Fibroblast of skin of scalp (primary cell): ENCODE measurements around the gene NRSN2. TPM values are rescaled to one million over a fixed set of nuclear protein-coding genes. Genes with fewer than 3 reads are reported as not detected.
A peak's percentile ranks its signal among the peaks of the same experiment; 100 is the strongest.

ENCODE experiments used
- DNase-seq: peaks from one replicate; pipeline ENCODE4 v3.0.0-alpha.2; 2013
- polyA plus RNA-seq, 2 experiments: library from polyadenylated mRNA; unstranded; fragments of 120-200 nt; gene quantifications; one replicate each; pipeline ENCODE4 v1.2.1, GENCODE V29; 2013; ENCODE audit not compliant: insufficient read length in 2 of 2

Gene NRSN2, protein sequence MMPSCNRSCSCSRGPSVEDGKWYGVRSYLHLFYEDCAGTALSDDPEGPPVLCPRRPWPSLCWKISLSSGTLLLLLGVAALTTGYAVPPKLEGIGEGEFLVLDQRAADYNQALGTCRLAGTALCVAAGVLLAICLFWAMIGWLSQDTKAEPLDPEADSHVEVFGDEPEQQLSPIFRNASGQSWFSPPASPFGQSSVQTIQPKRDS
- polyA plus RNA-seq (2013, experiment 1 of 2; ENCODE audit: insufficient read length) = 66.8 TPM
- 68.8 TPM for polyA plus RNA-seq (2013, experiment 2 of 2; ENCODE audit: insufficient read length)

DNA sequence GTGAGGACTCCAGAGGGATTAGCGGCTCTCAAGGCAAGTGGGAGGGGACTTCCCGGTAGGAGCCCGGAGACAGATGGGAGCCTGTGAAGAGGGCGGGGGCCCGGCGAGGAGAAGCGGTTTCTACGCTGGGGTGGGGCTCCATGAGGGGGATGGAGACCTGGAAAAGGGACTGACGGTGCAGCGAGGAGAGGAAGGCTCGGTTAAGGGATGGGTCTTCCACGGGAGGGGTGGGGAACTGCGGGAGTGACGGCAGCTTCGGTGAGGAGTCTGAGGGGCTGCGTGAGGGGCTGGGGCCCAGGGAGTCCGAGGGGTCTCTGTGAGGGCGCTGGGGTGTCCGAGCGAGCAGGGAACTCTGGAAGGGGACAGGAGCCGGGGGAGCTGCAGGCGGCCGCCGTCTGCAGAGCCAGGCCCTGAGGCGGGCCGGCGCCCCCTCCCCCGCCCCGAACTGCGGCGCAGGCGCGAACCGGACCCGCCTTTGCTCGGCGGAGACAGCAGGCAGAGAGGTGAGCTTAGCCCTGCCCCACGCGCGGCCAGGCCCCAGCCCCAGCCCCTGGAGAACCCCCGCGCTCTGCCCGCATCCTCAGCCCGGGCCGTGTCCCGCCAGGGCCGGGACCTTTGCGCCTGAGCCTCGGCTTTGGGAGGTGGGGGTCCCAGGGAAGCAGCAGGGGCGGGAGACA lies at the start of gene NRSN2:
TSS of gene NRSN2 (plus strand) at position 472 of the 677 bp plus-strand sequence. CDS start 2,533 bp downstream, outside the sequence.
- DNase-seq = peak; percentile 75

DNA sequence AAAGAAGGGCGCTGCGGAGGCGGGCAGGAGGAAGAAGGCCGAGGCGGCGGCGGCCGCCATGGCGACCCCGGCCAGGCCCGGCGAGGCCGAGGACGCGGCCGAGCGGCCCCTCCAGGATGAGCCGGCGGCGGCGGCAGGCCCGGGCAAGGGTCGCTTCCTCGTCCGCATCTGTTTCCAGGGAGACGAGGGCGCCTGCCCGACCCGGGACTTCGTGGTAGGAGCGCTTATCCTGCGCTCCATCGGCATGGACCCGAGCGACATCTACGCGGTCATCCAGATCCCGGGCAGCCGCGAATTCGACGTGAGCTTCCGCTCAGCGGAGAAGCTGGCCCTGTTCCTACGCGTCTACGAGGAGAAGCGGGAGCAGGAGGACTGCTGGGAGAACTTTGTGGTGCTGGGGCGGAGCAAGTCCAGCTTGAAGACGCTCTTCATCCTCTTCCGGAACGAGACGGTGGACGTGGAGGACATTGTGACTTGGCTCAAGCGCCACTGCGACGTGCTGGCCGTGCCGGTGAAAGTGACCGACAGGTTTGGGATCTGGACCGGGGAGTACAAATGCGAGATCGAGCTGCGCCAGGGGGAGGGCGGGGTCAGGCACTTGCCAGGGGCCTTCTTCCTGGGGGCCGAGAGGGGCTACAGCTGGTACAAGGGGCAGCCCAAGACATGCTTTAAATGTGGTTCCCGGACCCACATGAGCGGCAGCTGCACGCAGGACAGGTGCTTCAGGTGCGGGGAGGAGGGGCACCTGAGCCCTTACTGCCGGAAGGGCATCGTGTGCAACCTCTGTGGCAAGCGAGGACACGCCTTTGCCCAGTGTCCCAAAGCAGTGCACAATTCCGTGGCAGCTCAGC lies 48.8 kb upstream of the NRSN2 start:
- peak; percentile 76 for DNase-seq

DNA sequence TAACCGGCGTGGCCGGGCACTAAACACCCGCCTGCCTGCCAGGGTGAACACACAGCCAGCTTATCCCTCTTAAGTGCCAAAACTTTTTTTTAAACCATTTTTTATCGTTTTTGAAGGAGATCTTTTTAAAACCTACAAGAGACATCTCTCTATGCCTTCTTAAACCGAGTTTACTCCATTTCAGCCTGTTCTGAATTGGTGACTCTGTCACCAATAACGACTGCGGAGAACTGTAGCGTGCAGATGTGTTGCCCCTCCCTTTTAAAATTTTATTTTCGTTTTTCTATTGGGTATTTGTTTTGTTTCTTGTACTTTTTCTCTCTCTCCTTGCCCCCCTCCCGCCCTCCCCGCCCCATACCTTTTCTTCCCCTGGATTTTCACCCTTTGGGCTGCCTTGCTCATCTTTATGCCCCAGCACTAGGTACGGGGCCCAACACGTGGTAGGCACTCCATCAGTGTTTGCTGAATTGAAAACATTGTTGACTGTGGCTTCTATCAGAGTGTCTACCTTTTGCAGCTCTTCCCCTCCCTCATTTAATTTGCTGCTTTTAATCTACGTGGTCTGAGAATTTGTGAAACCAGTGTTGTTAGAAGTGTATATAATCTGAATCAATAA lies 48.0 kb upstream of the NRSN2 start:
- no peak for DNase-seq

DNA sequence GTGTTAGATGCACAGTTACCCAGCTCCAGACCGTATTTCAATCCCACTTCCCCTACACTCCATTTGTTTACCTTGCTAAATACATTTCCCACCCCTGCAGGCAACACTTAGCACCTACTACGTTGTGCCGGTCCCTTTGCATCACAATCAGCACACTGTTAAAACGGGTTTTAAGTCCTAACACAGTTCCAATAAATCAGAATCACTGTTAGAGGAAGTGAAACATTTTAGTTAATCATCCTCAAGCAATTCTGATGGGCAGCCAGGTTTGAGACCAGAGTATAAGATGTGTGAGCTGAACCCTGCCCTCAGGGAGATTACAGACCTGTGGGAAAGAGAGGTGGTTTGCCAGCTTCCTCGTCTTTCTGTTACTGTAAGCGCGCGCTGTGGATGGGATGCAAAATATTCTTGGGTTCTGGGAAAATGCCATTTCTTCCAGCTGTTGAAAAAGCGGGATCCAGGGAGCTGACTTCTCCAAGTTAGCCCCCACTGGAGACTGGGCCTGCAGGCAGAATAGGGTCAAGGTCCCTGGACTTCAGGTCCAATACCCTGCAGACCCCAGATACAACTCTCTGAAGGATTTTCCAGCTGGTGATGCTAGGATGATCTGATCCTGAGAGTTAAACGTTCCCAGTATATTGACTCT lies 46.4 kb upstream of the NRSN2 start:
- DNase-seq = no peak

DNA sequence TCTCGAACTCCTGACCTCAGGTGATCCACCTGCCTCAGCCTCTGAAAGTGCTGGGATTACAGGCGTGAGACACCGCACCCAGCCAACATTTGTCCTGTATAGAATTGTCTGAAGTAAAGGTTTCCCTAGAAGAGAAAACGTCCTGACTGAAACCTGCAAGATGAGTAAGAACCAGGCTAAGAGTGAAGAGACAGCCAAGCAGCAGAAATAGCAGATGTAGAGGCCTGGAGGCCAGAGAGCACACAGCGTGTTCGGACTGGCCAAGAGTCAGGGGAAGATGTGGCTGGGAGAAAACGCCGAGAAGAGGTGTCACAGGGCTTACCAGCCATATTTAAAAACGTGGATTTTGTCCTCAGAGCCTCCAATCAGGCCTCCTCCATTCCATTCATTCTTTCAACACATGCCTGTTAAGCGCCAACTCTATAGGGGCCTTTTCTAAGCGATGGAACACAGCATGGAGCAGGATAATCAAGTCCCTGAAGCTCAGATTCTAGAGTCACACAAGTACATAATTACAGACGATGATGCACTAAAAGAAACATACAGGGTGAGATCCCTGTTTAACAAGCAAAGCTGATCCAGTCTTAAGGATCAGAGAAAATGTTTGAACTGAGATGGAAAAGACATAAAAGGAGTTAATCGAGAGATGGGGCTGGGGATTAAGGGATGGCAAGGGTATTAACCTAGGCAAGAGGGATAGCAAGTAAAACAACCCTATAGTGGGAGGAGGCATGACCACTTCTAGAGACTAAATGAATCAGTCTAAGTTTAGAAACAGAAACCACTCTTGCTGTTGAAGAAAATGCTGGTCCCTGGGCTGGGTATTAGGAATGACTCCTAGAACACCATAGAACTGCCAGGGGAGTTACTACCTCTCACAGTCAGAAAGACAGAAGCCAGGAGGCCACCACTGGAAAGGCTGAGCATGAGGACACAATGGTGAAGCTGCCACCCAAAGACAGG lies 44.7 kb upstream of the NRSN2 start:
- DNase-seq = no peak

DNA sequence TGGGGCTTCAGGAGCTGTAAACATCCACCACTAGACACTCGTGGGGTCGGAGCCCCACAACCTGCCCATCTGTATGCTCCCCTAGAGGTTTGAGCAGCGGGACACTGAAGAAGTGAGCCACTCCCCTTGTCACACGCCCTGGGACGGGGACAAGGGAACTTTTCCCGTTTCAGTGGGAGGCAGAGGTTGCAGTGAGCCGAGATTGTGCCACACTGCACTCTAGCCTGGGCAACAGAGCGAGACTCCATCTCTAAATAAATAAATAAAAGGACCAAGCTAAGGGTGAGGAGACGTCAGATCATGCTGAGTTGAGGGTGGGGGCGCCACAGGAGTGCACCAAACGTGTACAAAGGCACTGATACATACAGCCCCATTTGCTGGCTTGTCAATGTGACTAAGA lies 41.2 kb upstream of the NRSN2 start:
- no peak for DNase-seq

DNA sequence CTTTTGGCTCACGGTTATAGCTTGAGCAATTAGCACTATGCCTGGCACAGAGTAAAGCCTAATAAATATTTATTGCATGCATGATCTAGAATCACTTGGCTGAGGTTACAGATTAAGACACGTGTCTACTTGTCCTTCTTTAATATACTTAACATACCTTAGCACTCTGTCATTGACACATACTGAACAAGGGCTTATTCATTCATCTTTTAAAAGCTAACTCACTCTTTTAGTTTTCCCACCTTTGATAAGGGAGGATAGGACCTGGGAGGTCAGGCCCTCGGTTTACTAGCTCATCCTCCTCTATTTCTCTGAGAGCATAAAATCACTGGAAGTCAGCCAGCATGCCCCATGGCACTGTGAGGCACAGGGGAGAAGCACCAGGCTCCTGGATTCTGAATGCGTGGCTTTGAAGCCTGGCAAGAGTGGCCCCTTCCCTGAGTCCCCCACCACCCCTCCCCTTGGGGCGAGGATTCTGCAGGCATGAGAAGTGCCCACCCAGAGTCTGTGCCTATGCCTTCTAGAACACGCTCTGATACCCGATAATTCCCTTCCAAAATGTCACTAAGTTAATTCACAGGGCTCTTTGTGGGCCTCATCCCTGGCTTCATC lies 38.4 kb upstream of the NRSN2 start:
- DNase-seq = no peak

DNA sequence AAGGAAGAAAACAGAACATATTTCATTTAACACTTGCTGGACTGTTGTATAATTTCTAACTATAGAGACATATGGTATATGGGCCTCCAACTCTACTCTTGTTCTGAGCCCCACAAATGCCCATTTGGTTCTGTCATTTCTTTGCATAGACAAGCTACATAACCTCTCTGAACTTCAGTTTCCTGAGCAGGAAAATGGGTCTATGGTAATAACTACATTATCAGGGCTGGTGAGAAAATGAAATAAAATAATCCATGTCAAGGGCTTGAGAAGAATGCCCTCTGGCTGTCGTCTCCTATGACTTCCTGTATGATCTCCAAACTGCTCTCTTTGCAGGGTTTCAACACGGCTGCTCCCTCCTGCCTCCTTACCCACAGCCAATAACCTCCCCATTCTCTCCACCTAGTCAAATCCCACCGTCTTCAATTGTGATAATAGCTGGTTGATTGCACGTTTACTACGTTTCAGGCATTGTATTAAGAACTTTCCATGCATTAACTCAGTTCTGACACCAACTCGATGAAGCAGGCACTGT lies 37.5 kb upstream of the NRSN2 start:
- peak; percentile 52 for DNase-seq

DNA sequence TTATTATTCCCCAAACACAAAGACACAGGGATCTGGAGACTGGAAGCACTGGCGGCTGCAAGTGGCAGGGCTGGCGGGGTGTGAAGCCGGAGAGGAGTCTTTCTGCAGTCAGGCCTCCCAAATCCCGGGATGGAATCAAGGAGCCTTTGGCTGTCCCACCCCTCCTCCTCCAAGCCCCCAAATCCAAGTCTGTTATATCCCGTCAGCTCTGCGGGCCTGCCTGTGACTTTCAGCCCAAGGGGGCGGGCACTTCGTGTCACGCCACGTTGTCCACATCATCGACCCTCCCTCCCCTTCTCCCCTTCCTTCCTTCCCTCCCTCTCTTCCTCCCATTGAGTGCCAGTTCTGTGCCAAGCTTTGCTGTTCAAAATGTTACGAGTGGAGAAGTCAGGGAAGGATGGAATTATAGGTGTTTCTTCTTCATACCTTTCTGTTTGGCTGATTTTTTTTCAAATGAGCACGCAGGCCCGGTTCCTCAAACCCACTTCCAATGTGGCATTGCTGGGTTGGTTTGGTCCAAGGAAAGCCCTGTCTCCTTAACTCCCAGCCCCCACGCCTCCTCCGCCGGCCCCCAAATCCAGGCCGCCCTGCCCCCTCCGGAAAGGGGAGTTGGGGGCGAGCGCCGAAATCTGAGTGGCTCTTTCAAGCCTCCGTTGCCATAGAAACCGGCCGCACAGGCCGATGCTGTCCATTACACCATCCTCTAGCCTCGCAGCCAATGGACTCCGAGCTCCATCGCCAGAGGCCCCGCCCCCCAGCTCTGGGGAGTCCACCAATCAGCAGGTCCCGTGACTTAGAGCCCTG lies 36.9 kb upstream of the NRSN2 start:
- peak; percentile 100 for DNase-seq

DNA sequence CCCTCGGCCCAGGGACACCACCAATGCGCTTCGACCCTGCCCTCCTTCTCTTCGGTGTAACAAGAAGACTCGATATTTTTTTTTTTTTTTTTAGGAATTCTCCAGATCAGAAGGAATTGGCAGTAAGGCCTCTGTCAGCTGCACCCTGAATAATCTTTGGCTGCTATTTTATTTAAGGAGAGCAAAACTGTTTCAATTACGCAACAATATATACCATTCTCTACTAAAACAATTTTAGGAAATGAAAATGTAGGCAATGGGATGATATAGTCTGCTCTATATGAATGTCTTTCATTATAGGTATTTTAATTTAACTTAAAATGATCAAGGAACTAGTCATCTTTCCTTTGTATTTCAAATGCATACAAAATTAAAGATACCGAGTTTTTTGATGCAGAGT lies 36.3 kb upstream of the NRSN2 start:
- DNase-seq = no peak

DNA sequence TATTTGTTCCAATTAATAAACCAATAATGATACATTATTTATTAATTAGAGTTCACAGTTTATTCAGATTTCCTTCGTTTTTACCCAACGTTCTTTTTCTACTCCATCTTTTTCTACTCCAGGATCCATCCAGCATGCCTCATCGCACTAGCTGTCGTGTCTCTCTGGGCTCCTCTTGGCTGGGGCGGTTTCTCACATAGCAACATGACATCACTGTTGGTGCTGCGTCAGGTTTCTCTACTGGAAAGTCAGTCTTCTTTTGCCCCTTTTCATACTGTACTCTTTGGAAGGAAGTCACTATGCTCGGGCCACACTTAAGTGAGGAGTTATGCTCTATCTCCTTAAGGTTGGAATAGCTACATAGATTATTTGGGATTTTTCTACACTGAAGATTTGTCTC lies 35.3 kb upstream of the NRSN2 start:
- DNase-seq = no peak

DNA sequence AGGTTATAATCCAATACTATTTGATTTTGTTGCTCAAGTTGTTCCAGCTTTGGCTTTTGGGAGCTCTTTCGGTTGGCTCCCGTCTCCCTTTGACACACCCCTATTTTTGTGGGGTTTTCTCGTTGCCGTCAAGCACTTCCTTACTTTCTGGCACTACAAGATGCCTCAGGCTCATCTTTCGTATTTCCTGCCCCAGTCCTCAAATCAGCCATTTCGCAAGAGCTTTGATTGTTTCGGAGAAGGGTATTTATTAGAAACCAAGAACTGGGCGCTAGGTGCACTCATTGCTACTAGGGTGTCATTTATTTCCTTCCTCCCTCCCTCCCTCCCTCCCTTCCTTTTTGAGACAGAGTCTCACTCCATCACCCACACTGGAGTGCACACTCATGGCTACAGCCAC lies 34.8 kb upstream of the NRSN2 start:
- no peak for DNase-seq

DNA sequence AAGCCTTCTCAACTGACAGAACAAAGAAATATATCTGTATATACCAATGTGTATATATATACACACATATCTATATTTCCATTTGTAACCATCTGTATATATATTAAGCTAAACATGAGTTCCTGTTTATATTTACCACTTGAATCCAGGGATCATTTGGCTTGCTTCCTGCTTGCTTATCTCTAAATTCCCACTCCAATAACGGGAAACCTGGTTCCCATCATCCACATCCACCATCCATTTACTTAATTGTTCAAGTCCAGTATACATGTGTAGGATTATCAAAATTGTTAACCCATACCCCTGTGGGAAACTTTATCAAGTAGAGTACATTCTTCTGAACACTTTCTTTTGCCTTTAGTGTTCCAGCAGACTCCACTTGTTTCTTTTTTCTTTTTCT lies 34.0 kb upstream of the NRSN2 start:
- DNase-seq = no peak

DNA sequence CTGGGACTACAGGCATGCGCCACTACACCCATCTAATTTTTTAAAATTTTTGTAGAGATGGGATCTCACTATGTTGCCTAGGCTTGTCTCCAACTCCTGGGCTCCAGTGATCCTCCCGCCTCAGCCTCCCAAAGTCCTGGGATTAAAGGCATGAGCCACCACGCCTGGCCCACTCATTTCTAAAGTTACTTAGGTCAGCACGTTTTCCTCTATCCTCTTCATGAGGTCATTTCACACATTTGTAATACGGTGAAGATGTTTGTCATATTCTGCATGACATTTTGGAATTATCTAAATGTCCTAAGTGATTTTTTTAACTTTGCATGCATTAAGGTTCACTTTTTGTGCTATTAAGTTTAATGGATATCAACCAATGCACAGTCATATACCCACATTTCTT lies 33.5 kb upstream of the NRSN2 start:
- no peak for DNase-seq

DNA sequence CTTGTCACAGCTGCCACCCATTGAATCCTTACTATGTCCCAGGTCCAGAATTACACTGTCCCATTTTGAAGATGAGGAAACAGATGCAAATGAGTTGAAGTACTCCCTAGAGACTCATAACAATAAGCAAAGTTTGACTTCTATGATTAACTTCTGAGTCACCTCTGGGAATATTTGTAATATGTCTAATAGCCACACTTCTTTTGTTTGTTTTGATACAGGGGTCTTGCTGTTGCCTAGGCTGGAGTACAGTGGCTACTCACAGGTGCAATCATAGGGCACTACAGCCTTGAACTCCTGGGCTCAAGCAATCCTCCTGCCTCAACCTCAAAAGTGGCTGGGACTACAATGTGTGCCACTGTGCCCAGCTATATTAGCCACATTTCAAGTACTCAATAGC lies 33.0 kb upstream of the NRSN2 start:
- DNase-seq = peak; percentile 33

DNA sequence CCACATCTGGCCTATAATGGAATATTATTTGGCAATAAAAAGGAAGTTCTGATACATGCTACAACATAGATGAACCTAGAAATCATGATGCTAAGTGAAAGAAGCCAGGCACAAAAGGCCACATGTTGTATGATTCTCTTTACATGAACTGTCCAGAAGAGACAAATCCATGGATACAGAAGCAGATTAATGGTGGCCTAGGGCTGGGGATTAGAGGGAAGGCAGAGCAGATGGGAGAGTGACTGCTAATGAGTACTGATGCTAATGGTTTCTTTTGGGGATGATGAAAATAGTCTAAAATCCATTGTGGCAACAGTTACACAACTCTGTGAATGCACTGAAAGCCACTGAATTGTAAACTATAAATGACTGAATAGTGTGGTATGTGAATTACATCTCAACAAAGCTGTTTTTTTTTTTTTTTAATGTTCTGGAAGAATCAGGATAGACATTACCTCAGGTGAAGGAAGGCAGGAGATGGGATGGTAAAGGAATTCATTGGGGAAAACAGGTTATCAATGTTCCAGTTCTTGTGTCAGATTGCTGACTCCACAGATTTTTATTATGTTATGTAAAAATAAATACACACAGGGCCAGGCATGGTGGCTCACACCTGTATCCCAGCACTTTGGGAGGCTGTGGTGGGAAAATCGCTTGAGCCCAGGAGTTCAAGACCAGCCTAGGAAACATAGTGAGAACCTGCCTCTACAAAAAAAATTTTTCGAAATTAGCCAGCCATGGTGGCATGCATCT lies 30.4 kb upstream of the NRSN2 start:
- DNase-seq = peak; percentile 44

DNA sequence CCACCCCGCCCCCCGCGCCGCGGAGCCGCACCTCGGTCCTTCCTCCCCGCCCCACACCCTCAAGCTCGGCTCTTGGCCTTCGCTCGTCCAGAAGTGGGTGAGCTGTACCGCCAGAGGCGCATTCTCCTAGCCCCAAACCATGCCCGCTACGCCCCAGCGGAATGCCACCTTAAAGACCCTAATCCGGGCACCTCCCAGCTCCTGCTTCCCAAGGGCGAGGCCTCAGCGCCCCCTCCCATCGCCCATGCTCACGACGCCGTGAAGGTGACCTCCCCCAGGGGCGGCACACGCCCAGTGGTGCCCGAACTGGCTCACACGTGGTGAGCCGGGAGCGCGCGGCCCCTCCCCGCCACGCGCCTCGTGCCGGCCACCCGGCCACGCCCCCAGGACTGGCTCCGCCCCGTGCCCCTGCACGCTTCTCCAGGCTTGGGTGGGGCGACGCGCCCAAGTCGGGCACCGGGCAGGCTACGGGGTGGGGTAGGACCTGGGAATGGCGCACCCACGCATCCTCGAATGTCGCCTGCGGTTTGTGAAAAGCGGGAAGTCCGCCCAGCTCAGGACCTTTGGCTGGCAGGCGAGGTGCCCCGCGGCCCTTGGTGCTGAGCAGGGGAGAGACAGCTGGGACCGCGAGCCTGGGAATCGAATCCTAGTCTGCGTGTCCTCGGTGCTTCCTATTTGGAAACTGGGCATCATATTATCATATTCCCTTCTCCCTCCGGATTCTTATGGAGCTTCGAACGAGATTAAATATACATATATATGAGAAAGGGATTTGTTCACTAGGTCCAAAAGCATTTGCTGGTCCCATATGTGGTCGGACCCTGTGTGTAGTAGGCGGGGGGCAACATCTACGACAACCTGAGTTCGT lies 22.5 kb upstream of the NRSN2 start:
- peak; percentile 86 for DNase-seq
